Renal pelvis (tissue), 4 donors: ENCODE measurements around the gene PDIA6. TPM values are rescaled to one million over a fixed set of nuclear protein-coding genes. Genes with fewer than 3 reads are reported as not detected.
"Not testable (repeated sequence)": the region's sequence is repeated elsewhere in the genome, so short reads cannot be mapped to it uniquely, and the experiment has no call there.

Source experiments
- DNase-seq: peaks from one replicate; pipeline ENCODE4 v3.0.0-alpha.2; 2013
- polyA plus RNA-seq, 3 donors: library from polyadenylated mRNA; unstranded; fragments of 120-200 nt; gene quantifications; one replicate each; pipeline ENCODE4 v1.2.1, GENCODE V29; 2013; ENCODE audit not compliant: insufficient read length in 3 of 3

PDIA6 gene
- polyA plus RNA-seq, 3 donors: 330 to 372 (median 332) TPM

DNA sequence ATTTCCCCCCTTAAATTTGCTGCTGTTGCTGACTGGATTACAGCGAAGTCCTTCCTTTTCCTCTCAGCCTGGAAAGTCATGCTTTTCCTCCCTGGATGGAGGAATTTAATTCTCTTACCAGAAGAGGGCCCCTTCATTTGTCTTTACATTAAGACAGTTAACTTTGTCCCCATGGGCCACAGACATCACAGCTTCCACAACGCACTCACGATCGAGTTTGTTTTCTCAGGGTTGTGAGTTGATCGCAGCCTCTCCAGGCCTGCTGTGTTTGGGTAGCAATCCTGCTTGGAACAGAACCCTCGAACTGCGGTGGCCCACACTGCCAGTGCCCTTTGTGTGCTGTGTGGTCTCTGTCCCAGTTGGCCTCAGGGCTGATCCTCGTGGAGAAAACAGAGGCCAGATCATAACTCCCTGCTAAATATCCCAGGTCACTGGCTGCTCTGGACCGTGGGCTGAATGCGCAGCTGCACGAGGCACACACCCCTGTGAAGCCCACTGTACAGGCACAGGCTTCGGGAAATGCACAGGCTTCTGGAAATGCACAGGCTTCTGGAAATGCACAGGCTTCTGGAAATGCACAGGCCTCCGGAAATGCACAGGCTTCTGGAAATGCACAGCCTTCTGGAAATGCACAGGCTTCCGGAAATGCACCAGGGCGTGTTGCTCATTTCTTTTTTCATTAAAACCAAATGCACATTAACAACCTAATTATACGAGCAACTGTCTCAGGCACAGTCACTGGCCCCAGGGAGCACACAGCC is 2.2 kb upstream of the PDIA6 start:
- DNase-seq: no peak

DNA sequence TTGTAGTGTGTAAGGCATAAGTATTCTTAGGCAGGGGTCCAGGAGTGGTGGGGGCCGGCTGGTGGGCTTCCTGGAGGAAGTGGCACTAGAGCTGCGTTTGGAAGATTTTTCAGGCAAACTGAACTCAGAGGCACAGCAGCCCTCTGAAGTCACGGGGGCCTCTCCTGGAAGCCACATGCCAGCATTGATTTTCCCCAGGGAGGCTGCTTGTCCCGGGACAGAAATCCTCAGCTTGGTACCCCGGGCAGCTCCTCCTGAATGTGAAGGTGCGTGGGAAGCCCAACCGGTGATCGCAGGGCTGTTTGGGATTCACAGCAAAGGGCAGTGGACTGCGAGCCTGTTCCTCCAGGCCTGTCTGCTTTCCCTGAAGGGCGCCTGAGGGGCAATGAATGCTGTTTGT is 1.6 kb upstream of the PDIA6 start:
- DNase-seq: no peak

DNA sequence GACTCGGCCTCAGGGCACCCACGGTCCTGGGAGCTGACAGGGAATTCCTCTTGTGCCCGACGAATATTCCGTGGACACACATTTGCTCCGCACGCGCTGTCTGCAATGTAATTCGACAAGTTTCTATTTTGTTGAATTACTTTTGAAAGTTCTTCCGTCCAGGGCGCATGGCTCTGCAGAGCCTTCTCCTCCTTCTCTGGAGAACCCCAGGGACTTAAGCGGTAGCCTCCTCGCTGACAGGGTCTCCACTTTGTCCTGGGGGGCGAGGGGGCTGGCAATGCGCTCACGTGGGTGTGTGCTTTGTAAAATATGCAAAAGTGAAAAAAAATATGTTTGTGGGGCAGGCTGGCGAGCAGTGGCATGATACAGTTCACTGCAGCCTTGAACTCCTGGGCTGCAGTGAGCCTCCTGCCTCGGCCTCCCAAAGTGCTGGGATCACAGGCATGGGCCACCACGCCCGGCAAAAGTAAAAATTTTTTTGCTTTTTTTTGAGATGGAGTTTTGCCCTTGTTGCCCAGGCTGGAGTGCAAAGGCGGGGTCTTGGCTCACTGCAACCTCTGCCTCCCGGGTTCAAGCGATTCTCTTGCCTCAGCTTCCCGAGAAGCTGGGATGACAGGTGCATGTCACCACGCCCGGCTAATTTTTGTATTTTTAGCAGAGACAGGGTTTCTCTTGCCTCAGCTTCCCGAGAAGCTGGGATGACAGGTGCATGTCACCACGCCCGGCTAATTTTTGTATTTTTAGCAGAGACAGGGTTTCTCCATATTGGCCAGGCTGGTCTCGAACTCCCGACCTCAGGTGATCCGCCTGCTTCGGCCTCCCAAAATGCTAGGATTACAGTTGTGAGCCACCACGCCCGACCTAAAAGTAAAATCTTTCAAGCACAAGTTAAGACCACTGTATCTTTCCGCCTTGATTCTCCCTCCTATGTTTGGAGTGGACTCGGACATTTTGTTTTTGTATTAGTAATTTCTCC is 866 bp upstream of the PDIA6 start:
- not testable (repeated sequence) for DNase-seq

DNA sequence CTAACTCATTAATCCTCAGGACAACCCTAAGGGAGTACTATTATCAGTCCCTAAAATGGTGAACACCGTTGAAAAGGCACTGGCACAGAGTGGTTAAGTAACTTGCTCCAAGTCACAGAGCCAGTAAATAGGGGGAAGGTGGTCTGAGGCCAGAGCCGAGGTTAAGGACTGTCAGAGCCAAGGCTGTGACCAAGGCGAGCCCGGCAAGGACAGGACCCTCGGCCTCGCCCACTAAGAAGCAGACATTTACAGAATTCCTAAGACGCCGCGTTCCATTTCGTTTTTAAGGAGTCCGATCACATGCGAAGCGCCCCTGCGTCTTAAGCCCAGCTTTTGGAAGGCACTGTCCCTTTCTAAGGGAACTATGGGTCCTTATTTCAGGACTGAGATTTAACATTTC is 1.1 kb downstream of the PDIA6 start:
- no peak for DNase-seq

DNA sequence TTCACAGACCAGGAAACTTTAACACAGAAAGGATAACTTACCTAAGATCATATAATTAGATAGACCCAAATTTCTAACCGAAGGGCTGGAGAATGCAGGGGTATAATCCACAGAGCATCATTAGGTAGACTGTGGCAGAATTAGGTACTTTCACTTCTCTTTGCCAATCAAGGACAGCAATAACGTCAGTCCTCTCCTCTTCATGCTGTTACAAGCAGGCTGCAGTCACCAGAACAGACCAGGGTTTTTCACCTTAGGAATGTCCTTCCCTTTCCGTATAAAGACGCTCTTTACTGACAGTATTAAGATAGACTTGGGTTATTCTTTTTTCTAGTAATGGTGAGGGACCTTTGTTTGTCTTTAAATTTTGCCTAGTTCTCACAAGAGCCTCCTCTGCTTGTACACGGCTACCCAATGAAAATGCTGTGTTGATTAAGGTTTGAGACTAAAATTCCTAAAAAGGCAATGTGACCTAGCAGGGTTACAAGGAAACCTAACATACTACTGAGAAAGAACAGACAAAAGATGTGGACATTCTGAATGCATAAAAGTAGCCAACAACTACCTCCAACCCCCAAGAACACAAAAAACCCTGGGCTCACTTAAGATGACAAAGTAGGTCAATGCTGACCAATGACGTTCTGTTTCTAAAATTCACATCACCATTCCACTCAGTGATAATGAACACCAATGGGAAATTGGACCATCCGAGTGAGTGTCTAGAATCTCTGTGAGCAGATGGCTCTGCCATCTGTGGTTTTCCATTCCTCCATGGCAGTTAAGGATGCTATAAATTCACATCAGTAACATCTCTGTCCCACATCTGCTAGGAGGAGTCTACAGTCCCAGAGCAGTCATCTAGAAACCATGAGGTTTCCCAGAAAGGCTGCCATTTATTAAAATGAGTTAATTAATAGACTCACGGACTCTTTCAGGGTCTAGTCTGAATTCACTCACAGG is 2.1 kb downstream of the PDIA6 start:
- no peak for DNase-seq

DNA sequence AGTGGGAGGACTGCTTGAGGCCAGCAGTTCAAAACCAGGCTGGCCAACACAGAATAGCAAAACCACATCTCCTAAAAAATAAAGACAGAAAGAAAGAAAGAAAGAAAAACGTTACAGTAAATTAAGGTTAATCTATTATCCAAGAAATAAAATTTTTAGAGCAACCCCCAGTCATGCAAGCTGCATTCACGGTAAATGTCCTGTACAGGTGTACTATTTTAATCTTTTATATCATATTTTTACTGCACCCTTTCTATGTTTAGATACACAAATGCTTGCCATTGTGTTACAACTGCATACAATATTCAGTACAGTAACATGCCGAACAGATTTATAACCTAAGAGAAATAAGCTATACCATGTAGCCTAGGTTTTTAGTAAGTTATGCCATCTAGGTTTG is 6.0 kb downstream of the PDIA6 start:
- no peak for DNase-seq

DNA sequence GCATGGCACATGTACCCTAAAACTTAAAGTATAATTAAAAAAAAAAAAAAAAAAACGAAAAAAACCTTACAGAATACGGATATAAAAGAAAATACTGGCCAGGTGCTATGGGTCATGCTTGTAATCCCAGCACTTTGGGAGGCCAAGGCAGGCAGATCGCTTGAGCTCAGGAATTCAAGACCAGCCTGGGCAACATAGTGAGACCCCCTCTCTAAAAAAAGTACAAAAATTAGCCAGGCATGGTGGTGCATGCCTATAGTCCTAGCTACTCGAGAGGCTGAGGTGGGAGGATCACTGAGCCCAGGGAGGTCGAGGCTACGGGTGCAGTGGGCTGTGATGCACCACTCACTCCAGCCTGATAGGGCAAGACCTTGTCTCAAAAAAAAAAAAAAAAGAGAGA is 6.6 kb downstream of the PDIA6 start:
- not testable (repeated sequence) for DNase-seq

DNA sequence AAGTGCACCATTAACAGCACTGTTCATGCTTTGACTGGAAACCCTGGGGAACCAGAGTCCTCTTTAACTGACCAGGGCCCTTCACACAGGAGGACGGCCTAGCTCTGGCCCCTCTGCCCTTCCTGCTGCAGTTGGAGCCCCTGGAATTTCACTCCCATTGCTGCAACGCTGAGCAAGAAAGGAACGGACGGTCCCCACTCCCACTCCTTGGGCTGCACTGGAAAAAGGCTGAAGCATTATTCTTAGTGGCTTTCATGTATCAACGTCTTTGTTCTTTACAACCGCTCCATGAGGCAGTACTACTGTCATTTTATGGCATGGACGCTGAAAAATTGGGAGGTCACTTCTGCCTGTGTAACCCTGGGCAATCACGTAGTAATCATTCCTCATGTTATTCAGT is 9.9 kb downstream of the PDIA6 start:
- no peak for DNase-seq

DNA sequence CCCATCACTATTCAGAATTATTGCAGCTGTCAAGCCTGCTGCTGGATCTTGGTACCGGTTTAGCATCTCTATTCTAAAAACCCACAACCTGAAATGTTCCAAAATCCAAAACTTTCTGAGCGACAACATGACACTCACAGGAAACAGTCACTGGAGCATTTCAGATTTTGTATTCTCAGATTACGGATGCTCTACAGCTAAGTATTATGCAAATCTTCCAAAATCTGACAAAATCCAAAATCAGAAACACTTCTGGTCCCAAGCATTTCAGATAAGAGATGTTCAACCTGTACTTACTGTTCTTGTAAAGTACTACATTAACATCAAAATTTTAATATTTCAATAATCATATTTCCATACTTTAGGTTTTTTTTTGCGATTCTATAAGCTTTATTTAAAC is 12.4 kb downstream of the PDIA6 start:
- DNase-seq: no peak

DNA sequence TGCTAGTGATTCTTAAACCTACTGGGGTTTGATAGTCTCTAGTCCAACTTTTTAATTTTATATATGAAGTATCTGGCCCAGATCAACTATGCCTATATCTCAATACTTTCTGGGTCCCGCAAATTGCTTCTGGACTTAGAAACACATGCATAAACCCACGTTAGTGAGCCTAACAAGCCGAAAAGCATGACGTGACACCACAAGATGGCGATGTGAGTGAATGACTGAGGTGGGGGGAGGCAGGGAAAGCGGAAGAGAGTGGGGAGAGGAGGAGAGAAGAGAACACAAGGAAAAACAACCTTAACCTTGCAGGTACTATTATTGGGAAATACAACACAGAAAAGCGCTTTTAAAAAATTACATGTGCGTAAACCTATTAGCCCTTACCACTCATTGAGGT is 13.8 kb downstream of the PDIA6 start:
- DNase-seq: no peak

DNA sequence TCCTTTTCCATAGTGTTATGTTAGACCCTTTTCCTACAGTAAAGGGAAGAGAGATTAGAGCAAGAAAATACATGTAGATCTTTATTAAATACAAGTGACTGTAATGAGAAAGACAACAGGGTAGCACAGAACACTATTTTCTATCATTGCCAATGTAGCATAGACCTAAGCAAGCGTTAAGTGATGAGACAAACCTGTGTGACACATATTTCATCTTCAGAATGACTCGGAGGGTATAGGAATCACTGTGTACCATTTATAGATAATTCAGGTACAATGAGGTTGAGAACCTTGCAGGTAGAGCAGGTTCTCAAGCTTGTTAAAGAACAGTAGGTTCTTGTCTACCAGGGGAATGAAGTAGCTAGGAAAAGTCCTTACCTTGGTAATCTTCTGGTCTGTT is 15.9 kb downstream of the PDIA6 start:
- no peak for DNase-seq

DNA sequence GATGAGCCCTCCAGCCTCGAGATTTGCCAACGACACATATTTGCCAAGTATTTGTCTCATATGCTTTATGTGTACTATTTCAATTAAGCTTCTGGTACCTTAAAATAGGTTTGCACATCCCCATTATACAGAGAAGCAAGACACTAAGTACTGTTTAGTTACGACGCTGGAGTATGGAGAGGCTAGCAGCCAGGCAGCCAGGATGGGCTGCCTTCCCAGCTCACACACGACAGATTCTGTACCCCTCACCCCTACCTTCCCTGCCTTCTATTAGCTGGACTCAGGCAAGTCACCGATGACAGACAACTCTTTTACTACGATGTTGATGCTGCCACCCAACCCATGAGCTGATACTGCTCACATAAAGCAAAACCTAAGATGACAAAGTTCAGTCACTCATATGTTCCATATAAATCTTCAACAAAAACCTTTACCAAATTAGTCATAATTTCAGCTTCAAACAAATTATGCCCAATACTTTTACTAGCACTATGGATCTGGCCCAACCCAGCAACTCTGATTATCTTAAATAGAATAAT is 17.0 kb downstream of the PDIA6 start:
- DNase-seq: no peak

DNA sequence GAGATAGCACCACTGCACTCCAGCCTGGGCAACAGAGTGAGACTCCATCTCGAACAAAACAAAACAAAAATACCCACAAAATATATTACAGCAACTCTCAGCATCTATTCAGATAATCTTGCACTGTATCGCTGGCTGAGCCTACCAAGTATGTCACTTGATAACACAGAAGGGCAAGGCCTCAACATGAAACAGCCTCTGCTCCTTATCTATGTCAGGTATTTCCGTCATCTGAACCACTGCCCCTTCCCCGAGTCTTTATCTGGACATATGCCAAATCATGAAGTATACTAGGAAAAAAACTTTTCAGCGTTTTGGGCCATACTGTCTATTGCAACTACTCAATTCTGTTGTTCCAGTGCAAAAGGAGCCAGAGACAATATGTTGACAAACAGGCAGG is 17.7 kb downstream of the PDIA6 start:
- DNase-seq: no peak

DNA sequence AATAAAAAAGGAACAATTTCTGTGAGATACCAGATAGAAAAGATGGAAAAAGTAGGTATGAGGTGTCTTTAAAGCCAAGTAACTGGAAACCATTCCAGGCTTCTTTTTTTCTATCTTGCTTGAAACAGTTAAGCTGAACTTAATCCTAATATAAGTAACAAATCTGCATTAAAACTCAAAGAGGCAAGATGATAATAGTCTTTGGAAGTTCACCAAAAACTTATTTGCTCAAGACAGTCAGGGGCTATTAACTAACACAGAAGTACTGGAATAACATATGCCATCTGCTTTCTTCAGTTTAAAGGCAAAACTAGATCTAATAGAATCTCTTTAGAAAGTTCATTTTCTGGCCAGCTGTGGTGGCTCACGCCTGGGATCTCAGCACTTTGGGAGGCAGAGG is 18.8 kb downstream of the PDIA6 start:
- DNase-seq: no peak

DNA sequence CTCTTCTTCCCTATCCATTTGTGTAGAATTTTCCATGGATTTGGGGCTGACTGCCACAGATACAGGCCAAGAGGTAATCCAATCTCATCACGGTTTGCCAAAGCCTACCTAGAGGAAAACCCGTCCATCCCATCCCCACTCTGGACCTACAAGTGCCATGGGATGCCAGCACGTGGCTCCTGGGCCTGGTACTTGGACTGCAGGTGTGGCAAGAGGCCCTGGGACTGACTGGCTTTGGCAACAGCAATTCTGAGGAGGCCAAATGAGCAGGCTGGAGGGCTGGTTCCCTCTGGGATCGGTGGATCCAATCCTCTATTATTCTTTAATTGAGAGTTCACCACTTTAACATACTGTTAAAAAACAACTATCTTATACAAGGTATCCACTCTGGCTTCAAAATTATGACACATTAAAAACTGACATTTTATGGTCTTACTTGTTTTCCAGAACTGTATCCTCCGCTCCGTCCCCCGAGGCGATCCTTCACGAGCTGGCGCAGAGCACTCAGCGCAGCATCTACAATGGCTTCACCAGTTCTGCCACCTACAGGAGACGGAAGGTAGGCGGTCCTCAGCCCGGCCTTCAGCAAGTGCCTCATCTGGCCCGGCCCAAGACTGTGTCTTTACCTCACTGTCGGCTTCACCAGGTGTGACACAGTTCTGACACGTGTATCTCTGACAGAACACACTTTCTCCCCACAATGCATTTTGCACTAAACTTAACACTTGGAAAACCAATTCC is 19.8 kb downstream of the PDIA6 start:
- DNase-seq: no peak

DNA sequence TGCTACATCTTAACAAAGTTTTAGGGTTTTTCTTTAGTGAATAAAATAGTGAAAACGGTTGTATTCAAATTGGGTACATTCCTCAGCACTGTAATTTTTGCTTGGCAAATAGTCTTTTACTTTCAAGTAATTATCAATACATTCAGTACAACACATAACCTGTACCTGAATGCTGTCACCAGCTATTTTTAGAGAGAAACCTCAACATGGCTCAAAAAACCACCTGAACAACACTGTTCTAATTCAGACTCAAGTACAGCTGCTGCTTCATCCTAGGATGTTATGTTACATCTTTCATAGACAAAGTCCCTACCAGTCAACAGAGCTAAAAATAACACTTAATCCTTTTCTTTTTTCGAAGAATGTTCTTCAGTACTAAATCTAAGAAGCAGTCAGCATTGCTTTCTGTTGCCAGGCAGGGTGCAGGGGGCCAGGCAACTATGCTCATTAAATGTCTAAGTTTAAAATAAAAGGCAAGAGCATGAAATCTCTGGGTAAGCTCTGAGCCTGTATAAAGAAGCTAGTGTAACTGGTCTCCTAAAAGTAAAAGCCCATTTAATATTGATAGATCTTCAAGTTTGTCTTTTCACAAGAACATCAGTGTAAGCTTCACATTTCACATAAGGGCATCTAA is 20.5 kb downstream of the PDIA6 start:
- DNase-seq: no peak

DNA sequence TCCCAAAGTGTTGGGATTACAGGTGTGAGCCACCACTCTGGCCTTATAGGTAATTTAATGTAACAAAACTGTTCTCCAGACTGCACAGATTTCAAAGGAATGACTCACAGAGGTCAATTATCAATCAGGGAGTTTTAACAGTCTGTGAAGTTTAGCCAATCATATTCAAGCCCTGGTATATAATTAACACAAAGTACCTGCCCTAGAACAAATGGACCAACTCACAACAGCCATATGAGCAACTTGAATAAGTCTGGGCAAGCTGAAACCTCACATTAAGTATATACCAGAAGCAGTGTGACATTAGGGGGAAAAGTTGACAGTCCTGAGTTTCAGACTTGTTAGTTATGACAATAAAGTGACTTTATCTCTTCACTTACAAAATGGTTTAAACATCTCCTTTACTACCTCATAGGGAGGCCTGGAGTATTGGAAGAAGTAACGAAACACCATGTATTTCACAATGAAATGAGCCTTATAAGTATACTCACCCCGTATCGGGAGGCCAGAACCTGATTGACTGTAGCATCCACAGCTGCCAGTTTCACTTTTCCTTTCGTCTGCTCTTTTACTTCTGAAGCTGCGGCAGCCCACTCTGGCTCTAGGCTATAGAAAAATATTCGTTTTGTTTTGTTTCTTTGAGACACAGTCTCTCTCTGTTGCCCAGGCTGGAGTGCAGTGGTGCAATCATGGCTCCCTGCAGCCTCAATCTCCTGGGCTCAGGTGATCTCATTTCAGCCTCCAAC is 22.2 kb downstream of the PDIA6 start:
- DNase-seq: no peak

DNA sequence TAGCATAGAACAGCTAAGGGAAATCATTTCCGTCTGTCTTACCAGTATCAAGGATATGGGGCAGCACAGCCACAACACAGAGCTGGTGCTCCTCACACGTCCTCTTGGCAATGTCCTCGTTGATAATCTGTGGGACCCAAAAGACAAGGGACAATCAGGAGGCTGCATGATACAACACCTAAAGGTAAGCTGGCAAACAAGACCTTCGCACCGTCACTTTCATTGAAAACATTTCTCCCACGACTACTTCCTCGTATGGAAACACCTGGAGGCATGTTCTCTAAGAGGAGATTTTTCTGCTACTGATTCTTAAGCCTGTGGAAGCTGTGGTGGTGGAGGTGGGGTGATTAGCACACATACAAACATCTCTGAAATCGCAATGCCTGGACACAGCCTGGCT is 23.7 kb downstream of the PDIA6 start:
- no peak for DNase-seq

DNA sequence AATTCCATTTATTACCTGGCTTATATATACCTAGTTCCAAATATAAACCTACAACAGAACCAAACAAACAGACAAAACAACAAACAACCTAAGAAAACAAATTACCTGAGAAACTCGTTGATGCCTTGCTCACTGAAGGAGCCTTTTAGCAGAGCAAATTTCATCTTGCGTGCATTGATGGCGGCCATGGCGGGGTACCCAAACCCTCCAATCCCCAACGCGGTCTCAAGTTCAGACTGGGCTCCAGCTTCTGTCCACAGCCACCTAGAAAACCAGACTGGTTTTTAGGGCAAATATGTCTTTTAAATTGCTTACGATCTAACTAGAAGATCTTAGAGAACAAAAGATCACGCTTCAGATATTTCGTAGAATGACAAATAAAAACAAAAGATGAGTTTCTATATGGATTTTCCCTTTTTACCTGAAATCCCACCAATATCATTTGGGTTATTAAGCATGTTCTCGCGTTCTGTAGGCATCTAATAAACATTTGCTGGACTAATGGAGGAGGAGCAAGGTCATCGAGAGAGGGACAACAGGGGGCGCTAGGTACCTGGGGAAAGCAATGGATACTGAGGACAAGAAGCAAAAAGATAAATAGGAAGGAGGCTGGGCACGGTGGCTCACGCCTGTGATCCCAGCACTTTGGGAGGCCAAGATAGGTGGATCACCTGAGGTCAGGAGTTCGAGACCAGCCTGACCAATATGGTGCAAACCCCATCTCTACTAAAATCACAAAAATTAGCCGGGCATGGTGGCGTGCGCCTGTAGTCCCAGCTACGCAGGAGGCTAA is 25.2 kb downstream of the PDIA6 start:
- no peak for DNase-seq
